ENCODE measurements around the gene PACRG.
"Not testable (repeated sequence)": the region's sequence is repeated elsewhere in the genome, so short reads cannot be mapped to it uniquely, and the experiment has no call there.

The PACRG gene

DNA sequence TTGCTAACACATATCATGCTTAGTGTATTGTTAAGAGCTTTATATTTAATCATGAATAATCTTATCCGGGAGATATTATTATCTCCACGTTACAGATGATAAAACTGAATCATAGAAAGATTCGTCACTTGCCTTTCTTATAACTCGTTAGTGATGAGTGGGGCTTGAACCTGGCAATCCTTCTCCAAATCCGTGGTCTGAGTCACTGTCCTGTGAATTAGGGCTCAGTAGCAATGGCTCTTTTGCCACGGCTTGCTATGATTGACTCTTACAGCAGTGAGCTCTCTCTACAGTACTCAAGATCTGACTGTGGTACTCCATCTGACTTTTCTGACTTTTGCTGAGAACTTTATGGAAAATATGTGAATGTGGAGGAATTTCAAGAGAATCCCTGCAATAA lies 246.9 kb downstream of the PACRG start:
- TF ChIP-seq, protein P1, sequence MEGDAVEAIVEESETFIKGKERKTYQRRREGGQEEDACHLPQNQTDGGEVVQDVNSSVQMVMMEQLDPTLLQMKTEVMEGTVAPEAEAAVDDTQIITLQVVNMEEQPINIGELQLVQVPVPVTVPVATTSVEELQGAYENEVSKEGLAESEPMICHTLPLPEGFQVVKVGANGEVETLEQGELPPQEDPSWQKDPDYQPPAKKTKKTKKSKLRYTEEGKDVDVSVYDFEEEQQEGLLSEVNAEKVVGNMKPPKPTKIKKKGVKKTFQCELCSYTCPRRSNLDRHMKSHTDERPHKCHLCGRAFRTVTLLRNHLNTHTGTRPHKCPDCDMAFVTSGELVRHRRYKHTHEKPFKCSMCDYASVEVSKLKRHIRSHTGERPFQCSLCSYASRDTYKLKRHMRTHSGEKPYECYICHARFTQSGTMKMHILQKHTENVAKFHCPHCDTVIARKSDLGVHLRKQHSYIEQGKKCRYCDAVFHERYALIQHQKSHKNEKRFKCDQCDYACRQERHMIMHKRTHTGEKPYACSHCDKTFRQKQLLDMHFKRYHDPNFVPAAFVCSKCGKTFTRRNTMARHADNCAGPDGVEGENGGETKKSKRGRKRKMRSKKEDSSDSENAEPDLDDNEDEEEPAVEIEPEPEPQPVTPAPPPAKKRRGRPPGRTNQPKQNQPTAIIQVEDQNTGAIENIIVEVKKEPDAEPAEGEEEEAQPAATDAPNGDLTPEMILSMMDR (IDR thresholded peaks at IDR 0.05; ENCODE audit: extremely low read depth, insufficient read depth, missing control alignments) = no peak
- no peak for DNase-seq (ENCODE audit: low spot score)
- in situ Hi-C loops (cut with MboI; ENCODE audit: low pct_unique_long_range_greater_than_20kb, low sequenced_read_pairs, unreplicated experiment) = no loop called here

DNA sequence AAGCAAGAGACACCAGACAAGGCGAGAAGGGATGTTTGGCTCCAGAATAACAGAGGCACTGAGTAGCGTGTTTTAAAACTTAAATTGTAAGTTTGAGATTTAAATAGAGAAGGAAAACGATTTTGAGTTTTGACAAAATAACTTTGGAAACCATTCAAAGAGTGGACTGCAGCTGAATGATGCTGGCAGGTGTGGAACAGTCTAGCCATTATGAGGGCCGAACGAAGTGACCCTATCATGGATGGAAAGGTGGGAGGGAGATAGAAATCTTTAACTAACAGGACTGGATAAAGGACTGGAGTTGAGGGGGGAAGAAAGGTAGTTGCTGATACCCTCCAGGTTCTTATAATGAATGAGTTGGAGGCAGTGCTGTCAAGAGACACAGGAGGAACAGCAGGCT lies 248.4 kb downstream of the PACRG start:
- no peak for DNase-seq (ENCODE audit: low spot score)
- TF ChIP-seq, protein P1 (IDR thresholded peaks at IDR 0.05; ENCODE audit: extremely low read depth, insufficient read depth, missing control alignments) = no peak
- in situ Hi-C loops (cut with MboI; ENCODE audit: low pct_unique_long_range_greater_than_20kb, low sequenced_read_pairs, unreplicated experiment) = no loop called here

DNA sequence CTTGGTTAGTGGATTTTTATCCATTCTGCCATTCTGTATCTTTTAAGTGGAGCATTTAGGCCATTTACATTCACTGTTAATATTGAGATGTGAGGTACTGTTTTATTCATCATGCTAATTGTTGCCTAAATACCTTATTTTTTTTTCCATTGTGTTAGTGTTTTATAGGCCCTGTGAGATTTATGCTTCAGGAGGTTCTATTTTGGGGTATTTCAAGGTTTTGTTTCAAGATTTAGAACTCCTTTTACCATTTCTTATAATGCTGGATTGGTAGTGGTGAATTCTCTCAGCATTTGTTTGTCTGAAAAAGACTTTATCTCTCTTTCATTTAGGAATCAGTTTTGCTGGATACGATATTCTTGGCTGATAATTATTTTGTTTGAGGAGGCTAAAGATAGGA lies 255.5 kb downstream of the PACRG start:
- in situ Hi-C loops (cut with MboI; ENCODE audit: low pct_unique_long_range_greater_than_20kb, low sequenced_read_pairs, unreplicated experiment); DNase-seq (ENCODE audit: low spot score): not testable (repeated sequence)

DNA sequence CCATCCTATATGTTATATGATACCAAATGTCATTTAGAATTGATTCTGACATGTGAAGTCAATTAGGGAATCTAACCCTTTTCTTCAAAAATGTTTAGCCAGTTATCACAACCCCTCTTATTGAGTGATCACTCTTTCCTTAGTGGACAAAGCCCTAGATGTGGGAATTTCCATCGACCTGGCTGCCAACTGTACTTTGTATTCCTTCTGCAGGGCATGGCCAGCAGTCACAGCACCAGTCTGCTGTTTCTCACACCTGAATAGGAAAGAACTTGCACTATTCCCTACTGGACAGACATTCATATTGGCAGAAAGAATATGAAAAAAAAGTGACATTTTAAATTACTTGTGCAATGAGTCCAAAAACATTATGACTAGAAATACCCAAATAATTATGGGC lies 271.0 kb downstream of the PACRG start:
- no peak for DNase-seq (ENCODE audit: low spot score)
- TF ChIP-seq, protein P1 (IDR thresholded peaks at IDR 0.05; ENCODE audit: extremely low read depth, insufficient read depth, missing control alignments) = no peak
- in situ Hi-C loops (cut with MboI; ENCODE audit: low pct_unique_long_range_greater_than_20kb, low sequenced_read_pairs, unreplicated experiment) = no loop called here

DNA sequence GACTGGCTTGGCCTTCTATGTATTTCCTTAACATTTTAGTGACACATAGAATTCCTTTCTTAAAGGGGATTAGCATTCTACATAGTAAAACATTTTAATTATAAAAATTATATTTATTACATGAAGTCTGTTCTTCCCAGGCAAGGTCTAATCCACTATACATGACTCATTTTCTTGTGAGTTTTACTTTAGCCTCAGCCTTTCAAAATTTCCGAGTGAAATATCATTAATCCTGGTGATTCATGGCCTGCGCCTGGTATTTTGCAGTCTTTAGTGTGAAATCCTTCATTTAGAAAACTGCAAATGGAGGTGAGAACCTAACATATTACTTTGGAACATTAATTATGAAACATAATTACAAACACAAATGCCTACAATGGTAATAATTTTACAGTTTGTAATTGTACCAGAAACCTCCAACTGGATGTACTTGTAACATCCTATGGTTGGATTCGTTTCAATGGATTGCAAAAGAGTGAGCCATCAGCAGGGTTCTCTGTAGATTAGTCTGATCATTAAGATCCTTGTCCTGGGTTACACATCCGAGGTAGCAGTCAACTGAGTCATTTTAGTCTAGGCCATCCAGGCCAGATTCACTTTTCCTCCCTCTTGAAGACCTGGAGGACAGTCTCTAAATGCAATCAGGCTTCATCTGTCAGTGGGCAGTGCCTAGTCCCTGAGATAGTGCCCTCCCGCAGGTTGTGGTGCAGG lies 272.0 kb downstream of the PACRG start:
- TF ChIP-seq, protein P1 (IDR thresholded peaks at IDR 0.05; ENCODE audit: extremely low read depth, insufficient read depth, missing control alignments) = no peak
- in situ Hi-C loops (cut with MboI; ENCODE audit: low pct_unique_long_range_greater_than_20kb, low sequenced_read_pairs, unreplicated experiment) = no loop called here
- DNase-seq (ENCODE audit: low spot score) = no peak

- TF ChIP-seq, protein P1 (IDR thresholded peaks at IDR 0.05; ENCODE audit: extremely low read depth, insufficient read depth, missing control alignments) = no peak
- in situ Hi-C loops (cut with MboI; ENCODE audit: low pct_unique_long_range_greater_than_20kb, low sequenced_read_pairs, unreplicated experiment) = no loop called here
- DNase-seq (ENCODE audit: low spot score) = peak; percentile 63
Observed at GRCh38 chr6:163001330-163001729, 273.6 kb downstream of the PACRG start.

GRCh38 chr6:163008186-163008585 lies 280.4 kb downstream of the PACRG start:
- TF ChIP-seq, protein P1 (IDR thresholded peaks at IDR 0.05; ENCODE audit: extremely low read depth, insufficient read depth, missing control alignments) = no peak
- in situ Hi-C loops (cut with MboI; ENCODE audit: low pct_unique_long_range_greater_than_20kb, low sequenced_read_pairs, unreplicated experiment) = no loop called here
- no peak for DNase-seq (ENCODE audit: low spot score)

All from GM13977 (cell line).